Measurements from ENCODE around the gene ITPR2. TPM values are rescaled to one million over a fixed set of nuclear protein-coding genes. Genes with fewer than 3 reads are reported as not detected.

Gene ITPR2
- total and polyA plus RNA-seq, 2 of the 13 experiments (the other 11 are each of a cell fraction or from before 2014, with no cell fraction given): 31.9 to 81.9 TPM

GRCh38 chr12:26622601-26623000 lies 210.4 kb downstream of the ITPR2 start:
- WGBS (ENCODE audit: low lambda C conversion rate): 100% methylated on average over 5 of the region's 5 CpGs
- Histone ChIP-seq H3K4me2 (ENCODE audit: low read depth, low read length) (no peak overlapping the region), H3K79me2 (ENCODE audit: insufficient read depth, low read length) (no peaks in the 10 kb centered on the region), H2AFZ (ENCODE audit: low read length) (no peak overlapping the region), H3K4me3 (replicated peaks in 1 of 3; ENCODE audit: insufficient read depth in 1 of 3, low read depth in 2 of 3, low read length in 3 of 3) (no peak overlapping the region), H3K9me3 (ENCODE audit: low read length) (no peaks in the 10 kb centered on the region), H3K9ac (ENCODE audit: insufficient read depth, low read depth, low read length) (no peak overlapping the region), H3K36me3 (replicated peaks in 1 of 2; ENCODE audit: control insufficient read depth in 1 of 2, insufficient read depth in 2 of 2, low read length in 2 of 2) (peaks cover 21 to 61% of the 10 kb centered on the region in 2 experiments), H3K4me1 (ENCODE audit: insufficient read depth, low read length) (no peaks in the 10 kb centered on the region), H4K20me1 (ENCODE audit: insufficient read depth, low read length) (no peaks in the 10 kb centered on the region), H3K27ac (ENCODE audit: extremely low read length, insufficient read depth, low read length) (no peak overlapping the region), H3K27me3 (ENCODE audit: control insufficient read depth in 1 of 2, insufficient read depth in 2 of 2, low read length in 2 of 2) (no peaks in the 10 kb centered on the region)
- no TSS peak for BruUV-seq (replicated peaks)
- intact Hi-C loops (cut with micrococcal nuclease; ENCODE audit: unreplicated experiment): no loop called here
- ChIA-PET CTCF (ENCODE audit: low intra/inter-chr PET ratio, low total read pairs) (no interaction called here), POLR2A (no interaction called here)
- peak; percentile 31; the same call in 1 of the 3 replicates for ATAC-seq
- in situ Hi-C loops (cut with HindIII; ENCODE audit: extremely low pct_ligation_motif_present, low pct_unique_long_range_greater_than_20kb): no loop called here
- FAIRE-seq: no peak
- DNase-seq (ENCODE audit: low spot score): no peak
- TF ChIP-seq STAG1 (CRISPR knock-in tag; IDR thresholded peaks at IDR 0.05): no peak
- TF ChIP-seq ZNF3 (CRISPR knock-in tag; IDR thresholded peaks at IDR 0.05): no peak
- no peak for TF ChIP-seq PHF8 (CRISPR knock-in tag; IDR thresholded peaks at IDR 0.05)

- H3K79me2 ChIP-seq (ENCODE audit: insufficient read depth, low read length): no peaks in the 10 kb centered on the region
- in situ Hi-C loops (cut with HindIII; ENCODE audit: extremely low pct_ligation_motif_present, low pct_unique_long_range_greater_than_20kb): no loop called here
- BruUV-seq (replicated peaks): no TSS peak
- H3K4me1 ChIP-seq (ENCODE audit: insufficient read depth, low read length): no peaks in the 10 kb centered on the region
- H3K36me3 ChIP-seq (replicated peaks in 1 of 2; ENCODE audit: control insufficient read depth in 1 of 2, insufficient read depth in 2 of 2, low read length in 2 of 2): peaks cover 18 to 55% of the 10 kb centered on the region in 2 experiments
- no peak overlapping the region for H2AFZ ChIP-seq (ENCODE audit: low read length)
- no peak for FAIRE-seq
- no peak overlapping the region for H3K4me3 ChIP-seq (replicated peaks in 1 of 3; ENCODE audit: insufficient read depth in 1 of 3, low read depth in 2 of 3, low read length in 3 of 3)
- no peak for TF ChIP-seq NFIB (CRISPR knock-in tag; IDR thresholded peaks at IDR 0.05; ENCODE audit: borderline replicate concordance)
- TF ChIP-seq GPN1 (CRISPR knock-in tag; IDR thresholded peaks at IDR 0.05; ENCODE audit: borderline replicate concordance): no peak
- no peak for TF ChIP-seq ZNF207 (IDR thresholded peaks at IDR 0.05; ENCODE audit: borderline replicate concordance)
- TF ChIP-seq BRD4 (CRISPR knock-in tag; IDR thresholded peaks at IDR 0.05): no peak
- TF ChIP-seq NFE2 (CRISPR knock-in tag; IDR thresholded peaks at IDR 0.05): no peak
- no peak for TF ChIP-seq GFI1 (CRISPR knock-in tag; IDR thresholded peaks at IDR 0.05; ENCODE audit: borderline replicate concordance)
- no peak for TF ChIP-seq HNF4G (IDR thresholded peaks at IDR 0.05; ENCODE audit: borderline replicate concordance, low read depth, low read length)
- no peak for TF ChIP-seq HNF4G (CRISPR knock-in tag; IDR thresholded peaks at IDR 0.05; ENCODE audit: borderline replicate concordance, low read depth)
- TF ChIP-seq ZNF672 (CRISPR knock-in tag; IDR thresholded peaks at IDR 0.05): no peak
- no peak for TF ChIP-seq ZNF792 (CRISPR knock-in tag; IDR thresholded peaks at IDR 0.05)
- no peak overlapping the region for H3K9ac ChIP-seq (ENCODE audit: insufficient read depth, low read depth, low read length)
- H3K27me3 ChIP-seq (ENCODE audit: control insufficient read depth in 1 of 2, insufficient read depth in 2 of 2, low read length in 2 of 2): no peaks in the 10 kb centered on the region
- no peaks in the 10 kb centered on the region for H3K9me3 ChIP-seq (ENCODE audit: low read length)
- intact Hi-C loops (cut with micrococcal nuclease; ENCODE audit: unreplicated experiment): no loop called here
- no peak for ATAC-seq
- DNase-seq (ENCODE audit: low spot score): no peak
- H3K27ac ChIP-seq (ENCODE audit: extremely low read length, insufficient read depth, low read length): no peak overlapping the region
- ChIA-PET CTCF (ENCODE audit: low intra/inter-chr PET ratio, low total read pairs) (no interaction called here), POLR2A (interaction anchor here (0.5 kb wide), 1 partner anchor 13 kb away, joined by 6 read pairs; no protein-coding TSS in a partner anchor)
- no peak overlapping the region for H3K4me2 ChIP-seq (ENCODE audit: low read depth, low read length)
- no peaks in the 10 kb centered on the region for H4K20me1 ChIP-seq (ENCODE audit: insufficient read depth, low read length)
- WGBS (ENCODE audit: low lambda C conversion rate): 96% methylated on average over 3 of the region's 3 CpGs
Measured at GRCh38 chr12:26621932-26622331, 211.1 kb downstream of the ITPR2 start.
